Measurements from ENCODE around the gene CACNA2D2. TPM values are rescaled to one million over a fixed set of nuclear protein-coding genes. Genes with fewer than 3 reads are reported as not detected.

The CACNA2D2 gene
- total RNA-seq, 1 experiment from 2014 or later: 27.7 TPM

GRCh38 chr3:50464569-50464968 is 38.9 kb downstream of the CACNA2D2 start:
- Histone ChIP-seq H2AK5ac (ENCODE audit: insufficient read length, low read length) (no peak overlapping the region), H4K20me1 (ENCODE audit: control insufficient read depth, insufficient read depth, insufficient read length) (no peaks in the 10 kb centered on the region), H3K9ac (ENCODE audit: extremely low read depth, insufficient read length, low read length) (no peak overlapping the region), H3K27me3 (ENCODE audit: insufficient read depth, low read length) (no peaks in the 10 kb centered on the region), H2BK120ac (ENCODE audit: low read depth, low read length, poor library complexity, severe bottlenecking) (no peak overlapping the region), H3K4me2 (ENCODE audit: insufficient read depth, insufficient read length, low read length) (no peak overlapping the region), H3K4me1 (ENCODE audit: insufficient read depth, low read length) (no peaks in the 10 kb centered on the region), H4K91ac (ENCODE audit: insufficient read length, low read depth, low read length) (no peak overlapping the region), H2BK20ac (ENCODE audit: low read depth, low read length, poor library complexity, severe bottlenecking) (no peak overlapping the region), H3K14ac (ENCODE audit: insufficient read depth, low read length) (no peak overlapping the region), H4K8ac (replicated peaks; ENCODE audit: insufficient read length, low read depth, low read length) (no peak overlapping the region), H2AFZ (ENCODE audit: low read length) (no peak overlapping the region), H3K23me2 (ENCODE audit: insufficient read length, low read depth, low read length, poor library complexity, severe bottlenecking) (no peaks in the 10 kb centered on the region), H3K79me1 (ENCODE audit: insufficient read depth, low read depth, low read length, poor library complexity, severe bottlenecking) (no peaks in the 10 kb centered on the region), H3K27ac (ENCODE audit: insufficient read length, low read depth, low read length) (no peak overlapping the region), H3K56ac (ENCODE audit: insufficient read length, low read depth, low read length) (no peak overlapping the region), H2BK12ac (ENCODE audit: insufficient read length, low read depth, low read length) (no peak overlapping the region), H3K23ac (ENCODE audit: insufficient read length, low read depth, low read length) (no peak overlapping the region), H2BK15ac (ENCODE audit: low read depth, low read length) (no peak overlapping the region), H2BK5ac (ENCODE audit: insufficient read length, low read length) (no peak overlapping the region), H3K79me2 (ENCODE audit: insufficient read depth, low read length) (no peaks in the 10 kb centered on the region), H3K4ac (ENCODE audit: low read depth, low read length) (no peak overlapping the region), H3K9me3 (ENCODE audit: control insufficient read depth, low read depth, low read length) (no peaks in the 10 kb centered on the region), H3T11ph (ENCODE audit: low read length) (no peak overlapping the region), H3K18ac (ENCODE audit: insufficient read length, low read depth, low read length) (no peak overlapping the region), H4K5ac (ENCODE audit: insufficient read length, low read depth, low read length) (no peak overlapping the region)
- H3K9me3 Mint-ChIP-seq: no peaks in the 10 kb centered on the region
- TF ChIP-seq CTCF (conservative IDR thresholded peaks at IDR 0.05): no peak
- WGBS (ENCODE audit: extremely low coverage, insufficient read length, low lambda C conversion rate): no CpG with 5 or more reads among the region's 6 CpGs
- H3K4me3 Mint-ChIP-seq: no peak overlapping the region
- H3K4me1 Mint-ChIP-seq: peaks cover 14 to 17% of the 10 kb centered on the region in 2 experiments
- H3K36me3 Mint-ChIP-seq (ENCODE audit: insufficient read depth in 1 of 3, low read depth in 3 of 3): no peaks in the 10 kb centered on the region
- H3K27me3 Mint-ChIP-seq (ENCODE audit: low read depth): no peaks in the 10 kb centered on the region
- no peak for DNase-seq
- H3K27ac Mint-ChIP-seq: no peak overlapping the region; a peak in 1 of 7 replicates
